Activated B cell treated with CpG ODN at 0.5 μM for 24 hours (primary cell): ENCODE results near the gene SPRY4. TPM values are rescaled to one million over a fixed set of nuclear protein-coding genes. Genes with fewer than 3 reads are reported as not detected.

Experiments used
- ATAC-seq: fragments of 200-7000 bp; cut with Tn5 transposase; one replicate; pipeline ENCODE4 v1.10.0; 2021; ENCODE audit warnings: low read depth, mild to moderate bottlenecking, moderate library complexity
- CTCF ChIA-PET: fragments of 350-600 bp; sonication (Branson Sonifier 250); formaldehyde crosslinking; loops from one replicate; lab custom pipeline; 2021; ENCODE audit warnings: antibody characterized with exemption; lab: Charles Lee
- POLR2A ChIA-PET: fragments of 350-600 bp; sonication (Branson Sonifier 250); formaldehyde crosslinking; loops from one replicate; lab custom pipeline; 2021; ENCODE audit warnings: antibody characterized with exemption; lab: Charles Lee
- DNase-seq: peaks from one replicate; pipeline ENCODE4 v3.0.0; 2022
- H3K27ac Mint-ChIP-seq: one replicate; pipeline ENCODE4 v1.8.0; 2020; ENCODE audit warnings: mixed read lengths
- H3K27me3 Mint-ChIP-seq: one replicate; pipeline ENCODE4 v1.8.0; 2021; ENCODE audit warnings: mixed read lengths
- H3K36me3 Mint-ChIP-seq: one replicate; pipeline ENCODE4 v1.8.0; 2021; ENCODE audit warnings: low read depth, mixed read lengths
- H3K4me1 Mint-ChIP-seq: one replicate; pipeline ENCODE4 v1.8.0; 2021; ENCODE audit warnings: mixed read lengths
- H3K4me3 Mint-ChIP-seq: one replicate; pipeline ENCODE4 v1.8.0; 2020; ENCODE audit warnings: mild to moderate bottlenecking, mixed read lengths
- H3K9me3 Mint-ChIP-seq: one replicate; pipeline ENCODE4 v1.8.0; 2020; ENCODE audit warnings: mixed read lengths
- CTCF ChIP-seq: fragments of 200-600 bp; IDR thresholded peaks from one replicate; pipeline ENCODE4 v1.8.0; 2022; ENCODE audit warnings: antibody characterized with exemption, mild to moderate bottlenecking
- intact Hi-C: fragments of 100-400 bp; cut with micrococcal nuclease; formaldehyde crosslinking; loops from one replicate; pipeline ENCODE4 v1.15.1; 2024
- total RNA-seq: library from RNA; stranded (reverse); gene quantifications from 2 replicates; pipeline ENCODE4 v1.2.3, GENCODE V29; 2022

The SPRY4 gene
- total RNA-seq, 1 donor from 2014 or later = not detected

GRCh38 chr5:142317173-142317572 is 7.6 kb downstream of the SPRY4 start:
- Mint-ChIP-seq H3K27ac (no peak overlapping the region), H3K27me3 (peaks cover 38% of the 10 kb centered on the region), H3K9me3 (no peaks in the 10 kb centered on the region), H3K36me3 (no peaks in the 10 kb centered on the region), H3K4me3 (no peak overlapping the region), H3K4me1 (peaks cover 38% of the 10 kb centered on the region)
- no peak for TF ChIP-seq CTCF
- DNase-seq (no peak), ATAC-seq (no peak)
- intact Hi-C loops = no loop called here
- POLR2A ChIA-PET = no interaction called here
- CTCF ChIA-PET = no interaction called here

GRCh38 chr5:142316681-142317080 is 8.1 kb downstream of the SPRY4 start:
- peaks cover 38% of the 10 kb centered on the region for H3K4me1 Mint-ChIP-seq
- CTCF ChIA-PET = no interaction called here

GRCh38 chr5:142316051-142316450 is 8.8 kb downstream of the SPRY4 start:
- ATAC-seq = no peak
- no peak for DNase-seq
- TF ChIP-seq CTCF = no peak
- ChIA-PET CTCF (no interaction called here), POLR2A (no interaction called here)
- peaks cover 35% of the 10 kb centered on the region for H3K4me1 Mint-ChIP-seq
- no peaks in the 10 kb centered on the region for H3K9me3 Mint-ChIP-seq
- no peak overlapping the region for H3K27ac Mint-ChIP-seq
- H3K36me3 Mint-ChIP-seq = no peaks in the 10 kb centered on the region
- H3K27me3 Mint-ChIP-seq = peaks cover 31% of the 10 kb centered on the region
- intact Hi-C loops = no loop called here
- no peak overlapping the region for H3K4me3 Mint-ChIP-seq

More at GRCh38 chr5:142316681-142317080, 8.1 kb downstream of the SPRY4 start:
- intact Hi-C loops = no loop called here
- TF ChIP-seq CTCF = no peak
- POLR2A ChIA-PET = no interaction called here
- H3K27me3 Mint-ChIP-seq = peaks cover 36% of the 10 kb centered on the region
- no peak overlapping the region for H3K4me3 Mint-ChIP-seq
- no peak overlapping the region for H3K27ac Mint-ChIP-seq
- H3K36me3 Mint-ChIP-seq = no peaks in the 10 kb centered on the region
- no peaks in the 10 kb centered on the region for H3K9me3 Mint-ChIP-seq
- ATAC-seq (no peak), DNase-seq (no peak)

- Mint-ChIP-seq H3K9me3 (no peaks in the 10 kb centered on the region), H3K4me1 (peaks cover 28% of the 10 kb centered on the region), H3K27me3 (peaks cover 24% of the 10 kb centered on the region), H3K4me3 (no peak overlapping the region), H3K36me3 (no peaks in the 10 kb centered on the region), H3K27ac (no peak overlapping the region)
- no peak for DNase-seq
- ChIA-PET POLR2A (no interaction called here), CTCF (no interaction called here)
- intact Hi-C loops = no loop called here
- ATAC-seq = no peak
- TF ChIP-seq CTCF = no peak
Measured at GRCh38 chr5:142315096-142315900, 9.5 kb downstream of the SPRY4 start.

- POLR2A ChIA-PET = no interaction called here
Measured at GRCh38 chr5:142314606-142315005, 10.2 kb downstream of the SPRY4 start.

More at GRCh38 chr5:142314606-142315005, 10.2 kb downstream of the SPRY4 start:
- no peak overlapping the region for H3K4me3 Mint-ChIP-seq
- H3K36me3 Mint-ChIP-seq = no peaks in the 10 kb centered on the region
- H3K27me3 Mint-ChIP-seq = peaks cover 20% of the 10 kb centered on the region
- intact Hi-C loops = no loop called here
- no peak for ATAC-seq
- TF ChIP-seq CTCF = no peak
- no peak for DNase-seq
- H3K9me3 Mint-ChIP-seq = no peaks in the 10 kb centered on the region
- H3K4me1 Mint-ChIP-seq = peaks cover 28% of the 10 kb centered on the region
- H3K27ac Mint-ChIP-seq = no peak overlapping the region
- CTCF ChIA-PET = no interaction called here
